GM18502 (cell line): Measurements from ENCODE around the gene MT2A.
"Not testable (repeated sequence)": the region's sequence is repeated elsewhere in the genome, so short reads cannot be mapped to it uniquely, and the experiment has no call there.

Experiments
- ATAC-seq: cut with Tn5 transposase; IDR thresholded peaks from one replicate; pipeline ENCODE4 v1.9.1; 2021; ENCODE audit warnings: mild to moderate bottlenecking; ENCODE audit not compliant: unreplicated experiment, poor library complexity

MT2A gene

GRCh38 chr16:56608043-56608875, at the start of gene MT2A:
Gene MT2A, plus strand, starts transcription at chr16:56608584. Its CDS starts 72 bp downstream, at chr16:56608656.
- peak; percentile 91 for ATAC-seq

DNA sequence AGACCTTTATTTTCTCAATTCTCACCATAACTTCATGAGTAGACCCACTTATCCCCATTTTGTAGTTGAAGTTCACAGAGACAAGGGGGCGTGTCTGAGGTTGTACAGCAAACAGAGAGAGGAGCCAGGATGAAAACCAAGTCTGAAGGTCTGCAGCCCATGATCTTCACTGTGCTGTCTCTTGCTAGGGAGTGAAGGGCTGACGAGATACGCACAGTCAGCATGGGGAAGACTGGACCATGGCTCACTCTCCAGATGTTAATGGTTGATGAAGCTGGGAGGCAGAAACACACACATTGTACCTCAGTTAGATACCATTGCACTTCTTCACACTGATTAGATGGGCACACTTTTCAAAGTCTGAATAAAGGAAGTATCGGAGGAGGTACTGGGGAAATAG, 49.3 kb upstream of the MT2A start:
- ATAC-seq = no peak

GRCh38 chr16:56560447-56560846, 47.9 kb upstream of the MT2A start:
- ATAC-seq = no peak

DNA sequence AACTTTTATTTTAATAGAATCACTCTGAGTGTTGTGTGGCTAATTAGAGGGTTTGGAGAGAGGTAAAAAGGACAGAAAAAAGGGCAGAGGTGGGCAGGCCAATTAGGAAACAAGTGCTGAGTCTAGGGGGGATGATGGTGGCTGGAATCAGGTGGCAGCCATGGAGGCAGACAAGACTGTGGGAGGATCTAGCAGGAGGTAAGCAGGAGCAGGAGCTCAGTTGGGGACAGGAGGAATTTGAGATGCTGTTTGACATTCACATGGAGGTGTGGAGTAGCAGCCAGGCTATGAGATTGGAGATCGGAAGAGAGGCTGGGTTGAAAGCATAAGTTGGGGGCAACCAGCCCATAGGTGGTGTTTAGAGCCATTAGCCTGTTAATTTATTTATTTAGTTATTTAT, 47.3 kb upstream of the MT2A start:
- no peak for ATAC-seq

- ATAC-seq = no peak
These were observed 43.4 kb upstream of the MT2A start, which contains the start of gene MT4 for GRCh38 chr16:56564793-56565477. Gene MT4, plus strand, starts transcription at chr16:56565073. Its CDS starts 56 bp downstream, at chr16:56565129.

DNA sequence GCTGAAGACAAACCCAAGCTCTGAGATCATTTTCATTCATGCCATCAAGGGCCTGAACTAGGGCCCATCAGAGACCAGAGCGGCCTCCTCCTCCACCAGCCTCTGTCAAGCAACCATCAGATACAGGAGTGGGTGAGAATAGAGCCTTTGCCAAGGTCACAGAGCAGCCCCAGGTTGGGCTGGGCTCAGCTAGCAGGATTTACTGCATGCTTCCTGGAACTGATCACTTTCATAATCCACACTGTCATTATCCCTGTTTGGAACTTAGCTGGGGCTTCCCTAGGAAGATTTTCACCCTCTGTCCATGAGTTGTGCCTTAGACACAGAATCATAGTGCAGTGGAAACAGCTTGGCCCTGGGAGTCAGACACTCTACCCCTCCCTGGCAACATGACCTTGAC, 38.4 kb upstream of the MT2A start:
- no peak for ATAC-seq

DNA sequence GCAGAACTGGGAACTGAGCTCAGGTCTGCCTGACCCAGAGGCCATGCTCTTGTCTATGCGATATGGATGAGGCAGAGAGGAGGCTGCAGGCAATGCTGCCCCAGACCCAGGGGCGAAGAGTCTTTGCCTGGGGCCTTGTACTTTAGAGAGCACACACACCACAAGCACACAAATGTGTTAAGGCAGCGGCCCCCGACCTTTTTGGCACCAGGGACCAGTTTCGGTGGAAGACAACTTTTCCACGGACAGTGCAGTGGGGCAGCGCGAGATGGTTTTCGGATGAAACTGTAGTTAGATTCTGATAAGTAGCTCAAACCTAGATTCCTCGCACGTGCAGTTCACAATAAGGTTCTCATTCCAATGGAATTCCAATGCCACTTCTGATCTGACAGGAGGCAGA, 36.9 kb upstream of the MT2A start:
- ATAC-seq = no peak

DNA sequence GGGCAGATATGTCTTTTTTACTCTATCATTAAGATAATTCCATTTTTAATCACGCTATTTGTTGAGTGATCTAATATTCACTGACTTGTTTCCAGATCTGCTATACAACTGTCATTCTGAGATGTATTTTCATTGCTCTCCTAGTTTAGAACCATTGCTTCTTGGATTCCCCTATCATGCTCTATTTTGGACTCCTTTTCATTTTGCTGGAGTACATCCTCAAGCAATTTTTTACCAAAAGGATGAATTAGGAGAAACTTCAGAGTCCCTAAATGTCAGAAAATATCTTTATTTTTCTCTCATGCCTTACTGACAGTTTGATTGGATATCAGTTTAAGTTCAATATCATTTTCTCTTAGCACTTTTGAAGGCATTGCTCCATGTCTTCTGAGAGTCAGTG, 33.8 kb upstream of the MT2A start:
- no peak for ATAC-seq

- ATAC-seq = peak; percentile 82
These were observed 31.6 kb upstream of the MT2A start for GRCh38 chr16:56576585-56577299.

GRCh38 chr16:56577300-56577625, 31.1 kb upstream of the MT2A start:
- ATAC-seq = no peak

- no peak for ATAC-seq
These were observed 27.9 kb upstream of the MT2A start for GRCh38 chr16:56580391-56581048.

- ATAC-seq = not testable (repeated sequence)
These were observed 25.5 kb upstream of the MT2A start for GRCh38 chr16:56582911-56583310.

DNA sequence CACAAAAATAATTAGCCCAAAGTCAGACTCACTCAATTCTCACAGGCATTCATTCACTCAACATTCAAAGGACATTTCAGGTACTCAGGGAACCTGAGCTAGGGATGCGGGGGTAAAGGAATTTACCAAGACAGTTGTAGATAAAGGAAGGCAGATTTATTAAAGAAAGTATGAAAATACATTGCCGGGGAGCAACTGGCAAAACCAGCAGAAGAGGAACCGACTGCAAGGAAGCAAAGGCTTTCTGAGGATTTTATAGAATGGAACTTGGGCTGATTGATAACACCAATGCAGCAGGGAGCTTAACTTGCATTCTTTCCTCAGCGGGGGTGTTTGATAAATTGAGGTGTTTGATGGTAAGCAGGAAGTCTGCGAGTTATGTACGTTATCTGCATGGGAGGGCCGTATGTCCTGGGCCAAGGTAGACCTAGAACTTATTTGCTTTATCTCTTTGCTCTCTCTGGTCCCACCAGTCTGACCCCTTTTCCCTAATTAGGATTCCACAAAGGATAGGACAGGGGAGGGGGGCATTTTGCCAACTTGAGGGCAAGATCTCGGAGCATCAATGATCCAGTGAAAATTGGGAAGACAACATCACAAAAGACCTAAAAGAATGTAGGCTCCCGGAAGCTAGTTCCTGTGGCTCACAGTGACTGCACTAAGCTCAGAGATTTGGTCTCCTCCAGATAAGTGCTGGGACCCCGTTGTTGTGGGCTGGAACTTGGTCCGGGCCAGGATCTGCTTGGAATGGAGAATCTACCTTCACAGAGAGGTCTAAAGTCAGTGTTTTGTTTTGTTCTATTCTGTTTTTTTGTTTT, 24.8 kb upstream of the MT2A start:
- no peak for ATAC-seq

DNA sequence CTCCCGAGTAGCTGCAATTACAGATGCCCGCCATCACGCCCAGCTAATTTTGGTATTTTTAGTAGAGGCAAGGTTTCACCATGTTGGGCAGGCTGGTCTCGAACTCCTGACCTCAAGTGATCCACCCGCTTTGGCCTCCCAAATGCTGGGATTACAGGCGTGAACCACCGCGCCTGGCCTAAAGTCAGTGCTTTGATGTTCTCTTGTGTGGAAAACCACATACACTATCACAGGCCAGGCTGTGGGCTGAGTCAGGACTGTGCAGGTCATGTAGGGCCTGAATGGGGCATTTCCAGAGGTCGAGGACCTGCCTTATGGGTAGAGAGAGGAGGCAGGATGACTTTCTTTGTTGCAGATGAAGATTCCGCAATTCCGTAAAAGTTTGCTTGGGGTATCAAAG, 24.1 kb upstream of the MT2A start:
- ATAC-seq = no peak

DNA sequence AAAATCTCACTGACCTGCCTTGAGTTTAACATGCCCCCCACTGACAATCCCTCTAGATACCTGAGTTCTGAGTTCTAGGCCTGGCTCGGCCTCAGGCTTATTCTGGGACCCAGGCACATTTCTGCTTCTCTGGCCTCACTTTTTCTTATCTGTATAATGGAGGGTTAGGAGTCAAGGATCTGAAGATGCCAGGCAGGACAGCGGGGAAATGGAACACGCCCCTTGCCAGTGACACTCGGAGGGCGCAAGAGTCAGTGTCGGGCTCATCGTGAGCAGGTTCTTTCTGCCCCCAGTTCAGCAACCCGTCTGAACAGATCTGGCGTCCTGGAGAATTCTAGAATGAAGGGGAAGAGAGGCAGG, 19.6 kb upstream of the MT2A start:
- ATAC-seq = no peak

DNA sequence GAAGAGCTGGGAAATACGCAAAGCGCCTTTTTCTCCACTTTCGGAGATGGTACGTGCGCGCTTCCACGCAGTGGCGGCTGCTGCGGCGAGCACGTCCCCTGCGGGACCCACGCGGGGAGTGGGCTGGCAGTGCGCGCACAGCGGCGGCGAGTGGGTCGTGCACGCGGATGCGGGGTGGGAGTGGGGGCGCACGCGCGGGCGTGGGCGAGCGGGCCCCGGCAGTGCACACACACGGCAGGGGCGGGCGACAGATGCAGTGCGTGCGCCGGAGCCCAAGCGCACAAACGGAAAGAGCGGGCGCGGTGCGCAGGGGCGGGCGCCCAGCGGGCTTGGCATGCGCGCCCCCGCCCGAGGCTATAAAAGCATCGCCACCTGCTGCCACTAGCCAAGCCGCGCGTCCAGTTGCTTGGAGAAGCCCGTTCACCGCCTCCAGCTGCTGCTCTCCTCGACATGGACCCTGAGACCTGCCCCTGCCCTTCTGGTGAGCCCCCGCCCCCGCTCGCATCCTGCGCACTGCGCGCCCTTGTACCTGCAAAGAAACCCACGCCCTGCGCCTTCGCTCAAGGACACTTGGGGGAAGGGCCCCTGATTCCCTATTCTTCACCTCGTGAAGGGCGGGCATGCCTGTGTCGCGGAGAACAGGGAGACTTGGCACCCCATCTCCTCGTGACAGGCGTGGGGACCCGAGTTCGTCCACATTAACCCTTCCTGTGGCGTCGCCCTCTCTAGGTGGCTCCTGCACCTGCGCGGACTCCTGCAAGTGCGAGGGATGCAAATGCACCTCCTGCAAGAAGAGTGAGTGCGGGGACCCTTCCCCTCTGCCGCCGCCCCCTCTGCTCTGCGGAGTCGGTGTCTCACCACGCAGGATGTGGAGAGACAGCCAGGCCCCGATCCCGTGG, 19.0 kb upstream of the MT2A start, which contains the start of gene MT3:
TSS of gene MT3 (plus strand) at position 388 of the 899 bp plus-strand sequence. CDS start at position 451, 63 bp downstream.
- ATAC-seq = no peak

DNA sequence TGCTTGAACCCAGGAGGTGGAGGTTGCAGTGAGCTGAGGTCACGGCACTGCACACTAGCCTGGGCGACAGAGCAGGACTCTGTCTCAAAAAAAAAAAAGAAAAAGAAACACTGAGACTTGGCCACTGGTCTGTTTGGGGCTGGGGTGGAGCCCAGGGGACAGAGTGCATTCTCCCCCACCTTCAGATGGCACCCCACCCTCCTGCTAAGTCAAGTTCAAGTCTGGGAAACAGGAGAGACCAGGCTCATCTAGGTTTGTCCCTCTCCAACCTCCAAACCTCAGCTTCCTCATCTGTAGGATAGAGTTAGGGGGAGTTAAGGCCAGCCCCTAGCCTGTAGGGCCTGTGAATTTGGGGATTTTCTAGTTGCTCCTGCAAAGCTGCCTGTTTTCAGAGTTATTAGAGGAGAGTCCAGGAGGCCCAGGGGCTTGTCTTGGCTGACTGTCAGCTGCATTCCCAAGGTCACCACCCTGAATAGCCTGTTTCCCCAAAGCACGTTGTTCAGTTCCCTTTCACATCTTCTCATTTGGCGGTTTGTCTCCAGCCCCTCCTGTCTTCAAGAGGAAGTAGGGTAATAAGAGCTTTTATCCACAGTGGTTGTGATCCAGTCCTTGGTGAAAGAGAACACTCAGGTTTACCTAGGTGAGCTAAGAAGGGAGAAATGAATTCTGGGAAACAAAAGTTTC, 16.9 kb upstream of the MT2A start:
- no peak for ATAC-seq

DNA sequence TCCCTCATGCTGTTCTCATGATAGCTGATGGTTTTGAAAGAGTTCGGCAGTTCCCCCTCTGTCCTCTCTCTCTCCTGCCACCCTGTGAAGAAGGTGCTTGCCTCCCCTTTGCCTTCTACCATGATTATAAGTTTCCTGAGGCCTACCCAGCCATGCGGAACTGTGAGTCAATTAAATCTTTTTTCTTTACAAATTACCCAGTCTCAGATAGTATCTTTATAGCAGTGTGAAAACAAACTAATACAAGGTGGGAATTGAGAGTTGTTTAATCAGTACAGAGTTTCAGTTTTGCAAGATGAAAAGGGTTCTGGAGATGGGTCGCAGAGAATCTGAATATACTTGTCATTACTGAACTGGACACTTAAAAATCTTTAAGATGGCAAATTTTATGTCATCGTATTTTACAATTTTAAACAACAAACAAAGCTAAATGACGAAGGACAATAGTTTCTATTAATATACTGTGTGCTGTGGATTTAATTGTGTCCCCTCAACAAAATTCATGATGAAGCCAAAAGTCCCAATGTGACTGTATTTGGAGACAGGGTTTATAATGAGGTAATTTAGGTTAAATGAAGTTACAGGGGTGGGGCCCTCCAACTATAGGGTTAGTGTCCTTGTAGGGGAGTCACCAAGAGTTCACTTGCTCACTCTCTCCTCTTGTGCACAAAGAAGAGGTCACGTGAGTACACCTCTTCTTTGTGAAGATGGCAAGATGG, 14.7 kb upstream of the MT2A start:
- no peak for ATAC-seq
